ENCODE data around the gene TXNDC11.

The TXNDC11 gene

DNA sequence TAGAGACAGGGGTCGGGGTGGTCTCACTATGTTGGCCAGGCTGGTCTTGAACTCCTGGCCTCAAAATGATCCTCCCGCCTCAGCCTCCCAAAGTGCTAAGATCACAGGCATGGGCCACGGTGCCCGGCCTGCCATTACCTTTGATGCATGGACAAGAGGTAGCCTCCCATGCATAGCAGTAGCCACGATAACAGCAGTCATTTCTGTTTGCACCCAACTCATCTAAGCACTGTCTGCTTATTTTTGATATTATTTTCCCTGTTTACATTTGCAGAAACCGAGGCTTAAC, 111.9 kb downstream of the TXNDC11 start:
- DNase-seq (ENCODE audit: low read depth in 2 of 2, low spot score in 1 of 2), result no peak

DNA sequence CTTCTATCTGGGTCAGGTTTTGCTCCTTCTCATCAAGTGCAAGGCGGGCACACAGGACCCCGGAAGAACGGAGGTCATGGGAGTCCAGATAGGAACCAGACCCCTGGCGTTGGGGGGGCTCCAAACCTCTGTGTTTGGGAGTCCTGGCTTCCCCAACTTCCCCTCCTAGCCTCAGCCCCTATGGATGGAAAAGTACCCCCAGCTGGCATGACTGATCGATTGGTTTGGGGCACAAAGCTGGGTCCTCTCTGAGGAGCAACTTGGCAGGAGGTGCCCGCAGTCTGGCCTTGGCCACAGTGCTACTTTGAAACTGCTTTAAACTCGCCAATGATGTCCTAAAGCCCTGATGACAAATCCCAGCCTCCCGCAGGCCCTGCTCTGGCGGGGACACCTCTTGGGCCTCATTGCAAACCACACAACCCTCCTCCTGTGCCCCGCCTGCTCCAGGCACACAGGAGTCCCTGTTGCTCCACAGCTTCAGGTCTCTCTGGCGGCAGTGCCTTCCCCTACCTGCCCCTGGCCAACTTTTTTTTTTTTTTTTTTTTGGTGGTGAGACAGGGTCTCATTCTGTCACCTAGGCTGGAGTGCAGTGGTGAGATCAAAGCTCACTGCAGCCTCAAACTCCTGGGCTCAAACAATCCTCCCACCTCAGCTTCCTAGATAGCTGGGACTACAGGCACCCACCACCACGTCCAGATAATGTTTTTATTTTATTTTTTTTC, 112.5 kb downstream of the TXNDC11 start:
- DNase-seq (ENCODE audit: low read depth in 2 of 2, low spot score in 1 of 2), result no peak
